GM23338 (cell line): ENCODE data around the gene PLEKHG2. TPM values are rescaled to one million over a fixed set of nuclear protein-coding genes. Genes with fewer than 3 reads are reported as not detected.
"Not testable (repeated sequence)": the region's sequence is repeated elsewhere in the genome, so short reads cannot be mapped to it uniquely, and the experiment has no call there.

Source experiments
- ATAC-seq: fragments of 200-7000 bp; cut with Tn5 transposase; 3 replicates; pipeline ENCODE4 v1.9.1; 2020
- DNase-seq: peaks from one replicate; pipeline ENCODE4 v3.0.0-alpha.2; 2015; ENCODE audit warnings: low spot score
- H2AFZ ChIP-seq: fragments of 200-600 bp; sonication (generic); 2 replicates; pipeline ENCODE4 v1.8.0; 2016; ENCODE audit warnings: antibody characterized with exemption, mild to moderate bottlenecking, moderate library complexity
- H3F3A ChIP-seq: fragments of 200-600 bp; sonication (generic); replicated peaks from 2 replicates; pipeline ENCODE4 v1.8.0; 2017; ENCODE audit warnings: antibody characterized with exemption, mixed run types, low read depth
- H3K27ac ChIP-seq: fragments of 200-600 bp; sonication (generic); 2 replicates; pipeline ENCODE4 v1.6.1; 2016; ENCODE audit warnings: low read depth
- H3K27me3 ChIP-seq: fragments of 200-600 bp; sonication (generic); 2 replicates; pipeline ENCODE4 v1.8.0; 2016; ENCODE audit warnings: mild to moderate bottlenecking, mixed run types, moderate library complexity; ENCODE audit not compliant: insufficient read depth
- H3K36me3 ChIP-seq: fragments of 200-600 bp; sonication (generic); 2 replicates; pipeline ENCODE4 v1.8.0; 2016; ENCODE audit warnings: mild to moderate bottlenecking; ENCODE audit not compliant: insufficient read depth
- H3K4me1 ChIP-seq: fragments of 200-600 bp; sonication (generic); 2 replicates; pipeline ENCODE4 v1.8.0; 2016; ENCODE audit warnings: mild to moderate bottlenecking, moderate library complexity; ENCODE audit not compliant: insufficient read depth
- H3K4me2 ChIP-seq: fragments of 200-600 bp; sonication (generic); 2 replicates; pipeline ENCODE4 v1.7.1; 2017; ENCODE audit warnings: mixed run types
- H3K4me3 ChIP-seq: fragments of 200-600 bp; sonication (generic); 2 replicates; pipeline ENCODE4 v1.6.1; 2016; ENCODE audit warnings: mixed run types
- H3K79me2 ChIP-seq: fragments of 200-600 bp; sonication (generic); replicated peaks from 2 replicates; pipeline ENCODE4 v1.8.0; 2017; ENCODE audit warnings: mild to moderate bottlenecking; ENCODE audit not compliant: insufficient read depth
- H3K9me2 ChIP-seq: fragments of 200-600 bp; sonication (generic); 2 replicates; pipeline ENCODE4 v1.8.0; 2017; ENCODE audit not compliant: insufficient read depth
- H4K20me1 ChIP-seq: fragments of 200-600 bp; sonication (generic); replicated peaks from 2 replicates; pipeline ENCODE4 v1.8.0; 2017; ENCODE audit warnings: mild to moderate bottlenecking; ENCODE audit not compliant: insufficient read depth
- H3K27ac Mint-ChIP-seq: 2 replicates; pipeline ENCODE4 v1.8.0; 2020; ENCODE audit warnings: inconsistent platforms, mild to moderate bottlenecking, moderate library complexity, mixed read lengths
- H3K27me3 Mint-ChIP-seq: 3 replicates; pipeline ENCODE4 v1.8.0; 2022; ENCODE audit warnings: low read depth, mild to moderate bottlenecking, moderate library complexity, mixed read lengths, inconsistent platforms; ENCODE audit not compliant: insufficient read depth, poor library complexity
- H3K36me3 Mint-ChIP-seq: 3 replicates; pipeline ENCODE4 v1.8.0; 2021; ENCODE audit warnings: low read depth, mild to moderate bottlenecking, inconsistent platforms, moderate library complexity, mixed read lengths
- H3K4me1 Mint-ChIP-seq: 3 replicates; pipeline ENCODE4 v1.8.0; 2020; ENCODE audit warnings: mild to moderate bottlenecking, inconsistent platforms, mixed read lengths
- H3K4me3 Mint-ChIP-seq: 3 replicates; pipeline ENCODE4 v1.8.0; 2021; ENCODE audit warnings: moderate library complexity, mild to moderate bottlenecking, inconsistent platforms, mixed read lengths
- H3K9me3 Mint-ChIP-seq: 3 replicates; pipeline ENCODE4 v1.8.0; 2020; ENCODE audit warnings: moderate library complexity, mild to moderate bottlenecking, inconsistent platforms, mixed read lengths
- CREB1 ChIP-seq: fragments of 250-450 bp; sonication (Bioruptor Pico); IDR thresholded peaks from 2 replicates; pipeline ENCODE4 v1.5.0; 2020; ENCODE audit warnings: low read depth, mild to moderate bottlenecking, moderate library complexity
- EZH2phosphoT487 ChIP-seq: fragments of 200-600 bp; sonication (generic); IDR thresholded peaks from one replicate; pipeline ENCODE4 v1.8.1; 2018; ENCODE audit warnings: antibody characterized with exemption; ENCODE audit not compliant: unreplicated experiment
- JUNB ChIP-seq: IDR thresholded peaks from one replicate; pipeline ENCODE4 v1.6.1; 2016; ENCODE audit warnings: antibody characterized with exemption; ENCODE audit not compliant: unreplicated experiment
- NANOG ChIP-seq: IDR thresholded peaks from 2 replicates; pipeline ENCODE4 v1.6.1; 2016; ENCODE audit warnings: antibody characterized with exemption, borderline replicate concordance
- POLR2AphosphoS5 ChIP-seq: IDR thresholded peaks from 2 replicates; pipeline ENCODE4 v1.6.1; 2016; ENCODE audit warnings: antibody characterized with exemption, low read depth
- ZNF114 ChIP-seq: fragments of 250-450 bp; sonication (Bioruptor Pico); IDR thresholded peaks from 2 replicates; pipeline ENCODE4 v1.5.0; 2020; ENCODE audit warnings: mild to moderate bottlenecking, moderate library complexity
- ZNF331 ChIP-seq: fragments of 250-450 bp; sonication (Bioruptor Pico); IDR thresholded peaks from 2 replicates; pipeline ENCODE4 v1.5.0; 2020; ENCODE audit warnings: low read depth, mild to moderate bottlenecking, moderate library complexity
- polyA plus RNA-seq: library from polyadenylated mRNA; unstranded; fragments of >200 nt; fragmentation: Nextera tagmentation; extraction: Ambion mirVana; gene quantifications from 2 replicates; pipeline ENCODE4 v1.2.1, GENCODE V29; 2016
- total RNA-seq: library from RNA; depleted of rRNA; stranded (reverse); fragments of >200 nt; shearing (Covaris generic); gene quantifications from 2 replicates; pipeline ENCODE4 v1.2.3, GENCODE V29; 2014
- TF ChIP-seq, protein P1 (sequence below): IDR thresholded peaks from one replicate; pipeline ENCODE4 v1.6.1; 2018; ENCODE audit warnings: antibody characterized with exemption; ENCODE audit not compliant: unreplicated experiment
- TF ChIP-seq, protein P2 (sequence below): IDR thresholded peaks from 2 replicates; pipeline ENCODE4 v1.6.1; 2016; ENCODE audit warnings: antibody characterized with exemption

The PLEKHG2 gene
- total and polyA plus RNA-seq, 2 experiments from 2014 or later: 15.5 to 41.3 TPM

DNA sequence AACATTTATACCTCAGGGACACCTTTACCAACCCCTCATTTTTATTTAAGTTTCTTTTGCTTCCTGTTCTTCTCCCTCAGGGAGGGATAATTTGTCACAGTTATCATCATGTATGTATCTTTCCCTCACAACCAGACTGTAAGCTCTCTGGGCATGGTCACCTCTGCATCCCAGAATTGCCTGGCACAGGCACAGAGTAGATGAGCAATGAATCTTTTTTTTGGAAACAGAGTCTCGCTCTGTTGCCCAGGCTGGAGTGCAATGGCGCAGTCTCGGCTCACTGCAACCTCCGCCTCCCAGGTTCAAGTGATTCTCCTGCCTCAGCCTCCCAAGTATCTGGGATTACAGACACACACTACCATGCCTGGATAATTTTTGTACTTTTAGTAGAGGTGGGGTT is 33.1 kb upstream of the PLEKHG2 start:
- not testable (repeated sequence) for H3K4me1 ChIP-seq, H3K9me2 ChIP-seq, H3K27me3 ChIP-seq, H3K4me2 ChIP-seq, H3K4me1 Mint-ChIP-seq, H3K27ac Mint-ChIP-seq, H3K9me3 Mint-ChIP-seq, H3F3A ChIP-seq, H2AFZ ChIP-seq, H3K4me3 ChIP-seq, DNase-seq, H3K27me3 Mint-ChIP-seq, H3K4me3 Mint-ChIP-seq, H3K27ac ChIP-seq, ATAC-seq, H3K79me2 ChIP-seq
- Histone ChIP-seq H3K36me3 (peaks cover 29% of the 10 kb centered on the region), H4K20me1 (peaks cover 16% of the 10 kb centered on the region)
- H3K36me3 Mint-ChIP-seq: peaks cover 76% of the 10 kb centered on the region

DNA sequence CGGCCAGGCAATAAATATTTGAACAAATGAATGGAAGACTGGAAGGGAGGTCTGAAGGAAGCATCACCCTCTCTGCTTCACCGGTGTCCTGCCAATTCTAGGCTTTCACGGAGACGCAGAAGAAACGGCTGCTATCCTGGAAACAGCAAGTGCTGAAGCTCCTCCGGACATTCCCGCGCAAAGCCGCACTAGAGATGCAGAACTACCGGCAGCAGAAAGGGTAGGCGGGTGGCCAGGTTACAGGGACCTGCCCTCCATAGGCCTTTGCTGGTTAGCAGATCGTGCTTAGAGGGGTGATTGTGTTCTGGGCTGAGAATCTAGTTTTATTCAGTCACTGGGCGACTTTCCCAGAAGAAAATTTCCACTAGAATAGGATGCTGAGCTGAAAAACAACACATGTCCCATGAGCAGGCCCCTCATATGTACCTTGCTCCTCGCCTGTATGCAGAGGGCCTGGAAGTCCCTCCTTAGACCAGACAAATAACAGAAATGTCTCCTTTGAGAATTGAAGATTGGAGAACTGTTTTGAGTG is 32.5 kb upstream of the PLEKHG2 start:
- Histone ChIP-seq H3K79me2 (no peaks in the 10 kb centered on the region), H3K9me2 (no peaks in the 10 kb centered on the region), H3F3A (no peaks in the 10 kb centered on the region), H3K4me3 (no peak overlapping the region), H3K27ac (no peak overlapping the region), H3K4me1 (peaks cover 2% of the 10 kb centered on the region; the same call in 1 of the 2 replicates), H4K20me1 (peaks cover 13% of the 10 kb centered on the region), H2AFZ (no peak overlapping the region), H3K4me2 (no peak overlapping the region), H3K36me3 (peaks cover 29% of the 10 kb centered on the region), H3K27me3 (no peaks in the 10 kb centered on the region)
- H3K4me3 Mint-ChIP-seq: no peak overlapping the region
- peaks cover 76% of the 10 kb centered on the region for H3K36me3 Mint-ChIP-seq
- H3K27ac Mint-ChIP-seq: no peak overlapping the region
- peaks cover 8% of the 10 kb centered on the region for H3K27me3 Mint-ChIP-seq
- DNase-seq (no peak), ATAC-seq (no peak)
- H3K4me1 Mint-ChIP-seq: peaks cover 3% of the 10 kb centered on the region; the same call in 2 of the 3 replicates
- no peak for TF ChIP-seq CREB1 (CRISPR knock-in tag)
- no peak for TF ChIP-seq ZNF331 (CRISPR knock-in tag)
- no peak for TF ChIP-seq ZNF114 (CRISPR knock-in tag)
- H3K9me3 Mint-ChIP-seq: no peaks in the 10 kb centered on the region

DNA sequence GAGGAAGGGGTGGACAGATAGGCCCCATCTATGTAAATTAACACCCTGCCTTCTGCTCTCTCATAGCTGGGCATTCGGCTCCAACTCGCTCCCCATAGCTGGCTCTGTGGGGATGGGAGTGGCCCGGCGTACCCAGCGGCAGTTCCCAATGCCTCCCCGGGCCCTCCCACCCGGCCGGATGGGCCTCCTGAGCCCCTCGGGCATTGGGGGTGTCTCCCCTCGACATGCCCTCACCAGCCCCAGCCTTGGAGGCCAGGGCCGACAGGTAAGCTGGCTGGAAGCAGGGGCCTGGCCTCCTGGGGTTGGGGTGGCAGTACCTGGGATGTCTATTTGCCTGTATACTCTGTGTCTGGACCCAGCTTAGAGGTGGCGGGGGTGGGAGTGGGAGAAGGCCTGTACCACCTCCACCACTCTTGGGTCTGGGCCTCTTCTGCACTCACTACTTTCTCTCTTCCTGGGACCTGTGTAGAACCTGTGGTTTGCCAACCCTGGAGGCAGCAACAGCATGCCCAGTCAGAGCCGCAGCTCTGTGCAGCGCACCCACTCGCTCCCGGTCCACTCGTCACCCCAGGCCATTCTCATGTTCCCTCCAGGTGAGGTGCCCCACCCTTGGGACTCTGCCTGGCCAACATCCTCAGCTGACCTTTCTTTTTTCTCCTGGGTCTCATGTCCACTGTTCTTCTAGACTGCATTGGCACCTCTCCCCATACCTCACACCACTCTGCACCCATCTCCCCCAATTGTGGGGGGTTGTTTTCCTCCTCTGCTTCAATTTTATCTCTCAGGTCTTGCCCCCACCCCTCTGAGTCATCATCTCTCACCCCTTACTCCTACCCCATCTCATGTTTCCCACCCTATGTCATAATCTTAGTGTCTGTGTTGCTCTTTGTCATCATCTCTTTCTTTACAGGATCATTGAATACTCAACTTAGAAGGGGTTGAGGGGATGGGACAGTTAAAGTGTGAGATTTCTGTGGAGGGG is 31.7 kb upstream of the PLEKHG2 start:
- no peak overlapping the region for H2AFZ ChIP-seq
- H3K27ac Mint-ChIP-seq: no peak overlapping the region
- TF ChIP-seq ZNF114 (CRISPR knock-in tag) (no peak), ZNF331 (CRISPR knock-in tag) (no peak), EZH2phosphoT487 (no peak), NANOG (no peak), POLR2AphosphoS5 (no peak), CREB1 (CRISPR knock-in tag) (no peak), JUNB (no peak)
- TF ChIP-seq, protein P1, sequence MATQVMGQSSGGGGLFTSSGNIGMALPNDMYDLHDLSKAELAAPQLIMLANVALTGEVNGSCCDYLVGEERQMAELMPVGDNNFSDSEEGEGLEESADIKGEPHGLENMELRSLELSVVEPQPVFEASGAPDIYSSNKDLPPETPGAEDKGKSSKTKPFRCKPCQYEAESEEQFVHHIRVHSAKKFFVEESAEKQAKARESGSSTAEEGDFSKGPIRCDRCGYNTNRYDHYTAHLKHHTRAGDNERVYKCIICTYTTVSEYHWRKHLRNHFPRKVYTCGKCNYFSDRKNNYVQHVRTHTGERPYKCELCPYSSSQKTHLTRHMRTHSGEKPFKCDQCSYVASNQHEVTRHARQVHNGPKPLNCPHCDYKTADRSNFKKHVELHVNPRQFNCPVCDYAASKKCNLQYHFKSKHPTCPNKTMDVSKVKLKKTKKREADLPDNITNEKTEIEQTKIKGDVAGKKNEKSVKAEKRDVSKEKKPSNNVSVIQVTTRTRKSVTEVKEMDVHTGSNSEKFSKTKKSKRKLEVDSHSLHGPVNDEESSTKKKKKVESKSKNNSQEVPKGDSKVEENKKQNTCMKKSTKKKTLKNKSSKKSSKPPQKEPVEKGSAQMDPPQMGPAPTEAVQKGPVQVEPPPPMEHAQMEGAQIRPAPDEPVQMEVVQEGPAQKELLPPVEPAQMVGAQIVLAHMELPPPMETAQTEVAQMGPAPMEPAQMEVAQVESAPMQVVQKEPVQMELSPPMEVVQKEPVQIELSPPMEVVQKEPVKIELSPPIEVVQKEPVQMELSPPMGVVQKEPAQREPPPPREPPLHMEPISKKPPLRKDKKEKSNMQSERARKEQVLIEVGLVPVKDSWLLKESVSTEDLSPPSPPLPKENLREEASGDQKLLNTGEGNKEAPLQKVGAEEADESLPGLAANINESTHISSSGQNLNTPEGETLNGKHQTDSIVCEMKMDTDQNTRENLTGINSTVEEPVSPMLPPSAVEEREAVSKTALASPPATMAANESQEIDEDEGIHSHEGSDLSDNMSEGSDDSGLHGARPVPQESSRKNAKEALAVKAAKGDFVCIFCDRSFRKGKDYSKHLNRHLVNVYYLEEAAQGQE: no peak
- TF ChIP-seq, protein P2, sequence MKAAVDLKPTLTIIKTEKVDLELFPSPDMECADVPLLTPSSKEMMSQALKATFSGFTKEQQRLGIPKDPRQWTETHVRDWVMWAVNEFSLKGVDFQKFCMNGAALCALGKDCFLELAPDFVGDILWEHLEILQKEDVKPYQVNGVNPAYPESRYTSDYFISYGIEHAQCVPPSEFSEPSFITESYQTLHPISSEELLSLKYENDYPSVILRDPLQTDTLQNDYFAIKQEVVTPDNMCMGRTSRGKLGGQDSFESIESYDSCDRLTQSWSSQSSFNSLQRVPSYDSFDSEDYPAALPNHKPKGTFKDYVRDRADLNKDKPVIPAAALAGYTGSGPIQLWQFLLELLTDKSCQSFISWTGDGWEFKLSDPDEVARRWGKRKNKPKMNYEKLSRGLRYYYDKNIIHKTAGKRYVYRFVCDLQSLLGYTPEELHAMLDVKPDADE: no peak
- ATAC-seq: no peak
- peaks cover 79% of the 10 kb centered on the region for H3K36me3 Mint-ChIP-seq
- no peak overlapping the region for H3K27ac ChIP-seq
- H3K4me1 ChIP-seq: peaks cover 6% of the 10 kb centered on the region; the same call in 1 of the 2 replicates
- H3K79me2 ChIP-seq: no peaks in the 10 kb centered on the region
- H3K9me2 ChIP-seq: no peaks in the 10 kb centered on the region
- no peak for DNase-seq
- H4K20me1 ChIP-seq: peaks cover 16% of the 10 kb centered on the region
- no peak overlapping the region; the same call in 2 of the 3 replicates for H3K4me3 Mint-ChIP-seq
- H3K4me1 Mint-ChIP-seq: peaks cover 11% of the 10 kb centered on the region
- no peak overlapping the region for H3K4me3 ChIP-seq
- H3K4me2 ChIP-seq: no peak overlapping the region
- H3K27me3 ChIP-seq: no peaks in the 10 kb centered on the region
- peaks cover 32% of the 10 kb centered on the region for H3K36me3 ChIP-seq
- no peaks in the 10 kb centered on the region for H3K9me3 Mint-ChIP-seq
- peaks cover 17% of the 10 kb centered on the region for H3K27me3 Mint-ChIP-seq
- H3F3A ChIP-seq: peaks cover 4% of the 10 kb centered on the region; the same call in 1 of the 2 replicates
